GM23248 (cell line): ENCODE results near the gene MARS1. TPM values are rescaled to one million over a fixed set of nuclear protein-coding genes. Genes with fewer than 3 reads are reported as not detected.
A peak's percentile ranks its signal among the peaks of the same experiment; 100 is the strongest.

ENCODE experiments used
- DNase-seq: peaks from one replicate; pipeline ENCODE4 v3.0.0-alpha.2; 2015
- H2AFZ ChIP-seq: fragments of 200-600 bp; sonication (generic); 2 replicates; pipeline ENCODE4 v1.6.1; 2016; ENCODE audit warnings: antibody characterized with exemption
- H3F3A ChIP-seq: fragments of 200-600 bp; sonication (generic); 2 replicates; pipeline ENCODE4 v1.6.1; 2016; ENCODE audit warnings: mild to moderate bottlenecking, antibody characterized with exemption, mixed run types; ENCODE audit not compliant: insufficient read depth
- H3K27ac ChIP-seq: fragments of 200-600 bp; sonication (generic); 2 replicates; pipeline ENCODE4 v1.5.1; 2016; ENCODE audit warnings: mild to moderate bottlenecking
- H3K27me3 ChIP-seq: fragments of 200-600 bp; sonication (generic); replicated peaks from 2 replicates; pipeline ENCODE4 v1.6.1; 2016; ENCODE audit warnings: mild to moderate bottlenecking; ENCODE audit not compliant: insufficient read depth
- H3K36me3 ChIP-seq: fragments of 200-600 bp; sonication (generic); 2 replicates; pipeline ENCODE4 v1.6.1; 2016; ENCODE audit warnings: low read depth, mild to moderate bottlenecking
- H3K4me1 ChIP-seq: fragments of 200-600 bp; sonication (generic); 2 replicates; pipeline ENCODE4 v1.6.1; 2016; ENCODE audit warnings: mild to moderate bottlenecking; ENCODE audit not compliant: insufficient read depth
- H3K4me2 ChIP-seq: fragments of 200-600 bp; sonication (generic); one replicate; pipeline ENCODE4 v1.6.1; 2016; ENCODE audit warnings: mild to moderate bottlenecking; ENCODE audit not compliant: unreplicated experiment
- H3K4me3 ChIP-seq: fragments of 200-600 bp; sonication (generic); 2 replicates; pipeline ENCODE4 v1.5.1; 2016; ENCODE audit warnings: mild to moderate bottlenecking
- H3K79me2 ChIP-seq: fragments of 200-600 bp; sonication (generic); 2 replicates; pipeline ENCODE4 v1.6.1; 2016; ENCODE audit warnings: mild to moderate bottlenecking; ENCODE audit not compliant: insufficient read depth
- H3K9ac ChIP-seq: fragments of 200-600 bp; sonication (generic); 2 replicates; pipeline ENCODE4 v1.6.1; 2016; ENCODE audit warnings: mild to moderate bottlenecking
- H3K9me2 ChIP-seq: fragments of 200-600 bp; sonication (generic); 2 replicates; pipeline ENCODE4 v1.6.1; 2016; ENCODE audit warnings: mixed run types, mild to moderate bottlenecking, moderate library complexity; ENCODE audit not compliant: insufficient read depth
- H3K9me3 ChIP-seq: fragments of 200-600 bp; sonication (generic); one replicate; pipeline ENCODE4 v1.6.1; 2017; ENCODE audit warnings: low read depth
- H4K20me1 ChIP-seq: fragments of 200-600 bp; sonication (generic); 2 replicates; pipeline ENCODE4 v1.6.0; 2016; ENCODE audit not compliant: insufficient read depth
- EZH2 ChIP-seq: fragments of 200-600 bp; sonication (generic); IDR thresholded peaks from 2 replicates; pipeline ENCODE4 v1.6.1; 2018; ENCODE audit warnings: antibody characterized with exemption, mild to moderate bottlenecking; ENCODE audit not compliant: insufficient read depth, poor library complexity, severe bottlenecking
- EZH2phosphoT487 ChIP-seq: fragments of 200-600 bp; sonication (generic); IDR thresholded peaks from 2 replicates; pipeline ENCODE4 v1.6.1; 2018; ENCODE audit warnings: antibody characterized with exemption, moderate library complexity, mild to moderate bottlenecking, low read depth; ENCODE audit not compliant: insufficient read depth
- WGBS, 2 experiments: methylation state at CpG; one replicate each; pipeline ENCODE4 v1.1.6; 2015 to 2017; ENCODE audit warnings: low lambda C conversion rate in 2 of 2, low coverage in 1 of 2; ENCODE audit errors: missing lambda C conversion rate in 2 of 2; 5-methylcytosine and 5-hydroxymethylcytosine counted together
- in situ Hi-C: fragments of 300-500 bp; cut with MboI; formaldehyde crosslinking; loops from 2 replicates; pipeline ENCODE4 v1.15.0; 2020
- polyA plus RNA-seq: library from polyadenylated mRNA; unstranded; fragments of >200 nt; fragmentation: Nextera tagmentation; extraction: Ambion mirVana; gene quantifications from 2 replicates; pipeline ENCODE4 v1.2.1, GENCODE V29; 2016
- total RNA-seq: library from RNA; depleted of rRNA; stranded (reverse); fragments of >200 nt; shearing (Covaris generic); gene quantifications from 2 replicates; pipeline ENCODE4 v1.2.3, GENCODE V29; 2014

Gene MARS1
- total and polyA plus RNA-seq, 2 experiments from 2014 or later: 184 to 272 TPM

DNA sequence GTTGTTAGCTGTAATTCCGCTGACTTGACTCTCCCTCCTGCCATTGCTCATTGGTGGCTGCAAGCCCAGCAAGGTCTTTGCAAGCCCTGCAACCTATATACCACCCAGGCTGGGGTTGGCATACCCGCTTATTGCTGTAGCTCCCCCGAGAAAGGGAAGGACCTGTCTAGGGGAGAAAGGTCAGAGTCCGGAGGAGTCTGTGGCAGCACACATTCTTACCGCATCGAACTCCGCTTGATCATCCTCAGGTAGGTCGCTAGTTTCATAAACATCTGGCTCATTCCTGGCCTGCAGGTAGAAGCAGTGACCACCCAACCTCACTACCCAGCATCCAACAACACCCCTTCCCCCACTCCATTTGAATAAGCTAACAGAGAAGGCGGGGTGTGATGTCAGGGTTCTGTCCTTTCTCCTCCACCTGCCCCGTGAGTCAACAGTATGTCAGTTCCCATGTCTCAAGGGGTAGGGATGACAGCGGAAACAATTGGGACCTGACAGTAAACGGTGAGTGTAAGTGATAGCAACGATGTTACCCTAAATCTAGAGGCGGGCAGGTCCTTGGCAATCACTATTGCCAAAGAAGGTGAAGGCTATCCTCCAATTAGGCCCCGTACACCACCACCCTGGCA is 58.1 kb downstream of the MARS1 start:
- Histone ChIP-seq H4K20me1 (no peaks in the 10 kb centered on the region), H3K79me2 (peaks cover 58% of the 10 kb centered on the region)
- in situ Hi-C loops: no loop called here

GRCh38 chr12:57546438-57547287 is 58.8 kb downstream of the MARS1 start, which contains the start of gene DCTN2:
Gene DCTN2 (minus strand): TSS chr12:57547192. CDS start chr12:57547063, 129 bp downstream.
- Histone ChIP-seq H3F3A (no peaks in the 10 kb centered on the region), H3K27ac (peak within 1 kb of the TSS; percentile 38), H2AFZ (peak within 1 kb of the TSS; percentile 96), H3K27me3 (no peaks in the 10 kb centered on the region), H3K4me3 (peak within 1 kb of the TSS; percentile 88), H4K20me1 (no peaks in the 10 kb centered on the region), H3K9me3 (no peaks in the 10 kb centered on the region), H3K36me3 (peaks cover 7% of the 10 kb centered on the region), H3K4me1 (peaks cover 21% of the 10 kb centered on the region), H3K9ac (peak within 1 kb of the TSS; percentile 97), H3K4me2 (peak within 1 kb of the TSS; percentile 95), H3K79me2 (peaks cover 52% of the 10 kb centered on the region), H3K9me2 (no peaks in the 10 kb centered on the region)
- peak; percentile 99 for DNase-seq
- 1% methylated on average over 52 to 56 of the region's 56 CpGs for WGBS, 2 experiments
- TF ChIP-seq EZH2: no peak
- no peak for TF ChIP-seq EZH2phosphoT487
- in situ Hi-C loops: no loop called here

More for the DNA sequence above, 58.1 kb downstream of the MARS1 start:
- no peak overlapping the region for H3K27ac ChIP-seq
- WGBS, 2 experiments: 55 to 59% methylated on average over 15 of the region's 15 CpGs
- no peaks in the 10 kb centered on the region for H3K9me2 ChIP-seq
- H3K4me2 ChIP-seq: peak overlapping the region; percentile 95
- no peaks in the 10 kb centered on the region for H3F3A ChIP-seq
- TF ChIP-seq EZH2 (no peak), EZH2phosphoT487 (no peak)
- H3K4me1 ChIP-seq: peaks cover 21% of the 10 kb centered on the region
- peak overlapping the region; percentile 96 for H2AFZ ChIP-seq
- H3K4me3 ChIP-seq: peak overlapping the region; percentile 88
- peaks cover 14% of the 10 kb centered on the region for H3K36me3 ChIP-seq
- no peak for DNase-seq
- H3K9me3 ChIP-seq: no peaks in the 10 kb centered on the region
- H3K9ac ChIP-seq: peak overlapping the region; percentile 97
- no peaks in the 10 kb centered on the region for H3K27me3 ChIP-seq

DNA sequence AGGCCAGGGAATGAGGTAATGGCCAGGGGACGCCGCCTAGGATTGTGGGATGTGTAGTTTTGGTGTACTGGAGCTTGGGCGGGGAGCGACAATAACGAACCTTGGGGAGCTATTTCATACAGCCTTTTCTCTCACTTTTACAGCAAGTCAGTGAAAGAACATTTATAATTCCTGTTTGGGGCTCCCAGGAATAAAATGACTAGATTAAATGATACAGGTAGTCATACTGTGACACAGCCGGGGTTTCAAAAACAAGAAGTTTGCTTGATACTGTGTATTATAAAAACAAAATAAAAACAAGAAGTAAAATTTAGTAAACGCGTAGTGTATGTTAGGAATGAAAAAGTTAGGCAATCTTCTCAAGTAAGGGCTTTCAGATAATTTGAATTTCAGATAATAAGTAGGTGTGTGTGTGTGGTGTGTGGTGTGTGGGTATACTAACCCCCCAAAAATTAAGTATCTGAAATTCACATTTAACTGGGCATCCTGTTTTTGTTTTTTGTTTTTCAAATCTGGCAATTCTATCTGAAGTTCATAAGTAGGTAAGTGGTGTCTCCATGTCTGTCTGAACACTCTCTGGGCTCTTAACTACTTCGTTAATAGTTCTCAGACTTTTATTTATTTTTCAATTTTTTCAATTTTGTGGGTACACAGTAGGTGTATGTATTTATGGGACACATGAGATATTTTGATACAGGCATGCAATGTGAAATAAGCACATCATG is 59.6 kb downstream of the MARS1 start:
- H3K27ac ChIP-seq: no peak overlapping the region
- DNase-seq: no peak
- no peaks in the 10 kb centered on the region for H3K27me3 ChIP-seq
- peak overlapping the region; percentile 97 for H3K9ac ChIP-seq
- H3K4me1 ChIP-seq: peaks cover 21% of the 10 kb centered on the region
- H4K20me1 ChIP-seq: no peaks in the 10 kb centered on the region
- H3K79me2 ChIP-seq: peaks cover 44% of the 10 kb centered on the region
- TF ChIP-seq EZH2 (no peak), EZH2phosphoT487 (no peak)
- peaks cover 3% of the 10 kb centered on the region; the same call in 1 of the 2 replicates for H3K36me3 ChIP-seq
- peak overlapping the region; percentile 96 for H2AFZ ChIP-seq
- peak overlapping the region; percentile 88 for H3K4me3 ChIP-seq
- no peaks in the 10 kb centered on the region for H3K9me3 ChIP-seq
- no peaks in the 10 kb centered on the region for H3K9me2 ChIP-seq
- peak overlapping the region; percentile 70 for H3K4me2 ChIP-seq
- WGBS, 2 experiments: 12 to 13% methylated on average over 9 of the region's 9 CpGs
- no peaks in the 10 kb centered on the region for H3F3A ChIP-seq
- in situ Hi-C loops: no loop called here

DNA sequence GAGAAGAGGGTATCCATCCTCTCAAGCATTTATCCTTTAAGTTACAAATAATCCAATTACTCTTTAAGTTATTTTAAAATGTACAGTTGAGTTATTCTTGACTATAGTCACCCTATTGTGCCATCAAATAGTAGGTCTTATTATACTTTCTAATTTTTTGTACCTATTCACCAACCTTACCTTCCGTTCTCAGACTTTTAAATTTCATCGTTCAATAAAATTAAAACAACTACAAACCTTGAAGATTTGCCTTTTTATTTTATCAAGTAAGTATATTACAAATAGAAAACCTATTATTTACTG is 60.1 kb downstream of the MARS1 start:
- H3K79me2 ChIP-seq: peaks cover 39% of the 10 kb centered on the region
- H3K4me2 ChIP-seq: no peak overlapping the region
- in situ Hi-C loops: no loop called here
- no peak overlapping the region for H3K27ac ChIP-seq
- H3K4me1 ChIP-seq: peaks cover 21% of the 10 kb centered on the region
- H3K27me3 ChIP-seq: no peaks in the 10 kb centered on the region
- no peaks in the 10 kb centered on the region for H4K20me1 ChIP-seq
- H3K36me3 ChIP-seq: no peaks in the 10 kb centered on the region
- H3K4me3 ChIP-seq: no peak overlapping the region
- TF ChIP-seq EZH2phosphoT487 (no peak), EZH2 (no peak)
- H3K9me2 ChIP-seq: no peaks in the 10 kb centered on the region
- no peak overlapping the region; the same call in 1 of the 2 replicates for H2AFZ ChIP-seq
- no peak for DNase-seq
- H3K9me3 ChIP-seq: no peaks in the 10 kb centered on the region
- 65 to 68% methylated on average over 2 of the region's 2 CpGs for WGBS, 2 experiments
- H3K9ac ChIP-seq: no peak overlapping the region
- no peaks in the 10 kb centered on the region for H3F3A ChIP-seq
